Neural cell (in vitro differentiated cells): ENCODE measurements around the gene CDH12.
"Not testable (repeated sequence)": the region's sequence is repeated elsewhere in the genome, so short reads cannot be mapped to it uniquely, and the experiment has no call there.

Source experiments
- CTCF ChIP-seq: fragments of 450-650 bp; IDR thresholded peaks from 2 replicates; pipeline ENCODE4 v1.5.1; 2014; ENCODE audit warnings: antibody characterized with exemption, mild to moderate bottlenecking, moderate library complexity; ENCODE audit not compliant: poor library complexity, severe bottlenecking
- POLR2AphosphoS5 ChIP-seq: IDR thresholded peaks from 2 replicates; pipeline ENCODE4 v1.6.1; 2012

GRCh38 chr5:22012893-22013292 lies 840.3 kb downstream of the CDH12 start:
- not testable (repeated sequence) for TF ChIP-seq CTCF, POLR2AphosphoS5
